Endothelial cell (in vitro differentiated cells): ENCODE measurements around the gene PHACTR4. TPM values are rescaled to one million over a fixed set of nuclear protein-coding genes. Genes with fewer than 3 reads are reported as not detected.

Experiments used
- DNase-seq: peaks from one replicate; pipeline ENCODE4 v3.0.0; 2021; ENCODE audit warnings: low spot score
- H3K27ac Mint-ChIP-seq: one replicate; pipeline ENCODE4 v1.8.0; 2021; ENCODE audit warnings: mixed read lengths, inconsistent platforms; ENCODE audit not compliant: unreplicated experiment
- H3K27me3 Mint-ChIP-seq: one replicate; pipeline ENCODE4 v1.8.0; 2021; ENCODE audit warnings: mild to moderate bottlenecking, moderate library complexity, mixed read lengths, inconsistent platforms; ENCODE audit not compliant: unreplicated experiment
- H3K36me3 Mint-ChIP-seq: one replicate; pipeline ENCODE4 v1.8.0; 2021; ENCODE audit warnings: mild to moderate bottlenecking, low read depth, mixed read lengths, inconsistent platforms; ENCODE audit not compliant: unreplicated experiment
- H3K4me1 Mint-ChIP-seq: one replicate; pipeline ENCODE4 v1.8.0; 2021; ENCODE audit warnings: mild to moderate bottlenecking, mixed read lengths, inconsistent platforms; ENCODE audit not compliant: unreplicated experiment
- H3K4me3 Mint-ChIP-seq: one replicate; pipeline ENCODE4 v1.8.0; 2021; ENCODE audit warnings: mild to moderate bottlenecking, mixed read lengths, inconsistent platforms; ENCODE audit not compliant: unreplicated experiment
- H3K9me3 Mint-ChIP-seq: one replicate; pipeline ENCODE4 v1.8.0; 2021; ENCODE audit warnings: mixed read lengths, inconsistent platforms; ENCODE audit not compliant: unreplicated experiment
- total RNA-seq: library from RNA; stranded (reverse); fragmentation: NEBNext Ultra II Directional; extraction: Animal tissue kit (Norgen Biotek cat#: 25700); gene quantifications from one replicate; pipeline ENCODE4 v1.2.1, GENCODE V29; 2021; ENCODE audit not compliant: unreplicated experiment
- TF ChIP-seq, protein P1 (sequence below): fragments of 200-600 bp; sonication (generic); IDR thresholded peaks from one replicate; pipeline ENCODE4 v1.5.0; 2021; ENCODE audit warnings: antibody characterized with exemption; ENCODE audit not compliant: unreplicated experiment

Gene PHACTR4
- total RNA-seq, 1 donor from 2014 or later = 56.6 TPM

DNA sequence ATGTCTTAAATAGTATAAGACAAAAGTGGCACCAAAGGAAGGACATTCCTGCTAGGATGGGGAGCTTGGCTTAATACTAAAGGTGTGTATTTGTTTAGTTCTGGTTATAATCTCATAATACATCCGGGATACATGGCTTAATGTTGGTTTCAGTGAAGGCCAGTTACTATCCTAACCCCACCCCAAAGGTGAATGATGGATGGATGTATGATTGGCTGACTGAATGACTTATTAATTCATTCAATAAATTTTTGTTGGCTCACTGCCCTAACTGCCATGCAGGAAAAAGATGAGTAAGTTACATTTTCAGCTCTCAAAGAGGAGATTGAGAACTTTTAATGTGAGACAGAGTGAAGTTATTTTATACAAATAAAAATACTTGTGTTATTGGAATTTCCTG is 52.2 kb downstream of the PHACTR4 start:
- Mint-ChIP-seq H3K4me1 (peaks cover 3% of the 10 kb centered on the region), H3K27ac (no peak overlapping the region), H3K4me3 (no peak overlapping the region), H3K36me3 (peaks cover 7% of the 10 kb centered on the region), H3K9me3 (no peaks in the 10 kb centered on the region), H3K27me3 (no peaks in the 10 kb centered on the region)
- DNase-seq = no peak
- TF ChIP-seq, protein P1, sequence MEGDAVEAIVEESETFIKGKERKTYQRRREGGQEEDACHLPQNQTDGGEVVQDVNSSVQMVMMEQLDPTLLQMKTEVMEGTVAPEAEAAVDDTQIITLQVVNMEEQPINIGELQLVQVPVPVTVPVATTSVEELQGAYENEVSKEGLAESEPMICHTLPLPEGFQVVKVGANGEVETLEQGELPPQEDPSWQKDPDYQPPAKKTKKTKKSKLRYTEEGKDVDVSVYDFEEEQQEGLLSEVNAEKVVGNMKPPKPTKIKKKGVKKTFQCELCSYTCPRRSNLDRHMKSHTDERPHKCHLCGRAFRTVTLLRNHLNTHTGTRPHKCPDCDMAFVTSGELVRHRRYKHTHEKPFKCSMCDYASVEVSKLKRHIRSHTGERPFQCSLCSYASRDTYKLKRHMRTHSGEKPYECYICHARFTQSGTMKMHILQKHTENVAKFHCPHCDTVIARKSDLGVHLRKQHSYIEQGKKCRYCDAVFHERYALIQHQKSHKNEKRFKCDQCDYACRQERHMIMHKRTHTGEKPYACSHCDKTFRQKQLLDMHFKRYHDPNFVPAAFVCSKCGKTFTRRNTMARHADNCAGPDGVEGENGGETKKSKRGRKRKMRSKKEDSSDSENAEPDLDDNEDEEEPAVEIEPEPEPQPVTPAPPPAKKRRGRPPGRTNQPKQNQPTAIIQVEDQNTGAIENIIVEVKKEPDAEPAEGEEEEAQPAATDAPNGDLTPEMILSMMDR = no peak

DNA sequence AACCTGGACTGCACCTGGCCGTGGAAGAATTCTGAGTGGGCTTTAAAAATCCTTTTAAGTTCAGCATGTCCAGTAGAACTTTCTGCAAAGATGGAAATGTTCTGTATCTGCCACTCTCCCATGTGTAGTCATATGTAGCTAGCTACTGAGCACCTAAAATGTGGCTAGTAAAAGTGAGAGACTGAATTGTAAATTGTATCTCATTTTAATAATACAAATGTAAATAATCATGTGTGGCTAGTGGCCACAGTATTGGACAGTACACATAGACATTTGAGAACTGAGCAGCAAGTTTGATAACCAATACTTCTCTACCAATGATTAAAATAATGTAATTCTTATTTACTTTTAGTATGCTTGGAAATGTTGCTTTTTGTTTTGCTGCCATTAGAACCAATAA is 57.3 kb downstream of the PHACTR4 start:
- no peak for DNase-seq
- H3K36me3 Mint-ChIP-seq = peaks cover 3% of the 10 kb centered on the region
- TF ChIP-seq, protein P1 = no peak
- no peak overlapping the region for H3K4me3 Mint-ChIP-seq
- H3K27ac Mint-ChIP-seq = no peak overlapping the region
- H3K4me1 Mint-ChIP-seq = no peaks in the 10 kb centered on the region
- no peaks in the 10 kb centered on the region for H3K9me3 Mint-ChIP-seq
- peaks cover 1% of the 10 kb centered on the region for H3K27me3 Mint-ChIP-seq

DNA sequence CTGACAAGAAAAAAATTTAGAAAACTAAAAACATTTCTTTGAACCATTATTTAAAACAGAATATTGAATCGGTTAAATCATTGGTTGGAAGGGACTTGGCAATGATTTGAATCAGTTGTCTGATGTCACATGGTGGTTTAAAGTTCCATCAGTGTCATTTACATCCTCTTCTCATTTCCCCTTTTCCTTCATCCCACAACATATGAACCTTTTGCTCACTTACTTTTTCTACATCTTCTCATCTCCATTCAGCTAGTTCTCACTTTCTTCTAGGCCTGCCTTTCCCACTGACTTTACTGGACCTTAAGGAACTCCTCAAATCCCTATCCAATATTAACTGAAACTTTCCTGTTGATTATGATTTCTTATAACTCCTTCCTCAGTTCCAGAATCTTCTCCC is 58.5 kb downstream of the PHACTR4 start:
- TF ChIP-seq, protein P1 = no peak
- Mint-ChIP-seq H3K4me1 (no peaks in the 10 kb centered on the region), H3K36me3 (peaks cover 3% of the 10 kb centered on the region), H3K27me3 (peaks cover 1% of the 10 kb centered on the region), H3K27ac (peak overlapping the region; percentile 21), H3K4me3 (no peak overlapping the region), H3K9me3 (no peaks in the 10 kb centered on the region)
- no peak for DNase-seq

DNA sequence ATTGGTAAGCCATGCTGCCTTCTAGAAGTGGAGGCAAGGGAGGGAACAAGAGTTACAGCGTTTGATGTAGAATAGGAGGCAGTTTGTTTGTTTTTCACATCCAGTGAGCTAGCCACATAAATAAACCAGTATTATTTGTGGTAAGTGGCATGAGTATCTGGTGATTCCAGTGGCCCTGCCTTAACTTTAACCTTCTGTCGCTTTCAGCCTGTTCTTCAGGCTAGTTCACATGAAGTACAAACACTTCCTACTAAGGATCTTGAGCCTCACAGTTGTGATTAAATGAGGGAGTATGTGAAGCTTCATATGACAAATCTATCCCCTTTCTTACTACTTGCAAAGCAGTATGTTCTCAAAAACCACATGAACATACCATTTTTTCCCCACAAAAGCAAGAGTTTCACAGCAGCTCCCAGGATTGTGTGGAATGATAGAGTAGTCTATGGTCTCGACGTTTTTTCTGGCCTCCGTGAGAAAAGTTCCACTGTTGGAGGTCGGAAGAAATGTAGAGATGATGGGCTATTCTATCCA is 59.5 kb downstream of the PHACTR4 start:
- H3K27ac Mint-ChIP-seq = no peak overlapping the region
- TF ChIP-seq, protein P1 = no peak
- no peak for DNase-seq
- H3K4me3 Mint-ChIP-seq = no peak overlapping the region
- peaks cover 3% of the 10 kb centered on the region for H3K36me3 Mint-ChIP-seq
- no peaks in the 10 kb centered on the region for H3K9me3 Mint-ChIP-seq
- H3K4me1 Mint-ChIP-seq = no peaks in the 10 kb centered on the region
- H3K27me3 Mint-ChIP-seq = peaks cover 1% of the 10 kb centered on the region

DNA sequence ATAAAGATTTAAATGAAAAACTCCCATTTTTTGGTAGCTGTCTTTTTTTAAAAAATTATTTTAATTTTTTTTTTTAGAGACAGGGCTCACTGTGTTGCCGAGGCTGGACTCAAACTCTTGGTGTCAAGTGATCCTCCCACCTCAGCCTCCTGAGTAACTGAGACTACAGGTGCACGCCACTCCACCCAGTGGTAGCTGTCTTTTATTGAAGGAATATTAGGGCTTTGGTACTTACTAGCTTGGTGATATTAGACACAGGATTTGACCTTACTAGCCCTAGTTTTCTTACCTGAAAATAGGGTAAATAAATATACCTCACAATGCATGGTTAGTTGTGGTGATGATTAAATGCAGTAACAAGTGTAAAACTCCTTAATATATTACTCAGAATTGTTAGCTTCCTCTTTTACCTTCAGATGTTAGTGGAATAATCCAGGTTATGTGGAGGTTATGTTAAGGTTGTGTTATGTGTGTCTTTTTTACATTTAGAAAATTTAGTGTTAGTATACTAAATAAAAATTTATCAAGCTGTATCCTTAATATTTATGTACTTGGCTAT is 66.8 kb downstream of the PHACTR4 start:
- no peak for DNase-seq
- H3K4me1 Mint-ChIP-seq = peaks cover 6% of the 10 kb centered on the region
- TF ChIP-seq, protein P1 = no peak
- peaks cover 3% of the 10 kb centered on the region for H3K36me3 Mint-ChIP-seq
- no peaks in the 10 kb centered on the region for H3K9me3 Mint-ChIP-seq
- H3K4me3 Mint-ChIP-seq = no peak overlapping the region
- H3K27ac Mint-ChIP-seq = no peak overlapping the region
- H3K27me3 Mint-ChIP-seq = peaks cover 3% of the 10 kb centered on the region
